ENCODE measurements around the gene DDX41. TPM values are rescaled to one million over a fixed set of nuclear protein-coding genes. Genes with fewer than 3 reads are reported as not detected.

The DDX41 gene
- total and polyA plus RNA-seq, 2 of the 13 experiments (the other 11 are each of a cell fraction or from before 2014, with no cell fraction given) = 62.8 to 105 TPM

DNA sequence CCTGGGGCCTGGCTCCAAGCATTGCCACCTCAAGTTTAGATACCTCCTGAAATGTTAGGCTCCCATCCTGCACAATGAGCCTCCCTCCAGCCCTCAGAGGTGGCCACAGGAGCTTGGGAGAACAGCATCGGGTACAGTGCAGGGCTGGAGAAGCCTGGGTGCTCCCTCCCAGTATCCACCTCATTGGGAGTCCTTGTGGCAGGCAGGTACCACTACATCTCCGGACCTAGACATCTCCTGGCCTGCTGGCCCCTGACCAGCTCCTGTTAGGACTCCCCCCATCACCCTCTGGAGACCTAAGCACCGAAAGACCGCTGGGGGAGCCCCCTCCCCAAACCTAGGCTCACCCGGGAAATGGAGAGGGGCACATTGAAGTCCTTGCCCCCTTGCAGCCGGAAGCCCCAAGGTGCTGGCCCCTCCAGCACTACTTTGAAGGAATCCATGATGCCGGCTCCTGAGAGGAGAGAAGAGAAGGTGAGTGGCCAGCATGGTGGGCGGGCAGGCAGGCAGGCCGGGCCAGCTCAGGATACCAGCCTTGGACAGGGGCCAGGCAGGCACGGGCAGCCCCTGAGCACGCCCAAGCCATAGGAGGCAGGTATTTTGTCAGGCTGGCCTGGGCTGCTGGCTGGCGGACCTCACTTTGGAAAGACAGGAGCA is 20.6 kb downstream of the DDX41 start (continued):
- TF ChIP-seq, protein P1, sequence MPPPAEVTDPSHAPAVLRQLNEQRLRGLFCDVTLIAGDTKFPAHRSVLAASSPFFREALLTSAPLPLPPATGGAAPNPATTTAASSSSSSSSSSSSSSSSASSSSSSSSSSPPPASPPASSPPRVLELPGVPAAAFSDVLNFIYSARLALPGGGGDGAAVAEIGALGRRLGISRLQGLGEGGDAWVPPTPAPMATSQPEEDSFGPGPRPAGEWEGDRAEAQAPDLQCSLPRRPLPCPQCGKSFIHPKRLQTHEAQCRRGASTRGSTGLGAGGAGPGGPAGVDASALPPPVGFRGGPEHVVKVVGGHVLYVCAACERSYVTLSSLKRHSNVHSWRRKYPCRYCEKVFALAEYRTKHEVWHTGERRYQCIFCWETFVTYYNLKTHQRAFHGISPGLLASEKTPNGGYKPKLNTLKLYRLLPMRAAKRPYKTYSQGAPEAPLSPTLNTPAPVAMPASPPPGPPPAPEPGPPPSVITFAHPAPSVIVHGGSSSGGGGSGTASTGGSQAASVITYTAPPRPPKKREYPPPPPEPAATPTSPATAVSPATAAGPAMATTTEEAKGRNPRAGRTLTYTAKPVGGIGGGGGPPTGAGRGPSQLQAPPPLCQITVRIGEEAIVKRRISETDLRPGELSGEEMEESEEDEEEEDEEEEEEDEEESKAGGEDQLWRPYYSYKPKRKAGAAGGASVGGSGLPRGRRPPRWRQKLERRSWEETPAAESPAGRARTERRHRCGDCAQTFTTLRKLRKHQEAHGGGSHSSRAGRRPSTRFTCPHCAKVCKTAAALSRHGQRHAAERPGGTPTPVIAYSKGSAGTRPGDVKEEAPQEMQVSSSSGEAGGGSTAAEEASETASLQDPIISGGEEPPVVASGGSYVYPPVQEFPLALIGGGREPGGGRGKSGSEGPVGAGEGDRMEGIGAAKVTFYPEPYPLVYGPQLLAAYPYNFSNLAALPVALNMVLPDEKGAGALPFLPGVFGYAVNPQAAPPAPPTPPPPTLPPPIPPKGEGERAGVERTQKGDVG (CRISPR knock-in tag; IDR thresholded peaks at IDR 0.05; ENCODE audit: borderline replicate concordance) = 0 out of 2 replicates have a peak, but pooled peaks have one; percentile 20
- TF ChIP-seq ZNF143 (CRISPR knock-in tag; IDR thresholded peaks at IDR 0.05) (no peak), ZNF75D (CRISPR knock-in tag; IDR thresholded peaks at IDR 0.05; ENCODE audit: borderline replicate concordance) (no peak), MED8 (CRISPR knock-in tag; IDR thresholded peaks at IDR 0.05; ENCODE audit: insufficient replicate concordance) (no peak), NCOA1 (CRISPR knock-in tag; IDR thresholded peaks at IDR 0.05) (no peak), CHD4 (IDR thresholded peaks at IDR 0.05; ENCODE audit: borderline replicate concordance, low read length) (0 out of 2 replicates have a peak, but pooled peaks have one; percentile 18), ZNF451 (CRISPR knock-in tag; IDR thresholded peaks at IDR 0.05) (peak; percentile 31; the same call in 1 of the 2 replicates), ZNF557 (CRISPR knock-in tag; IDR thresholded peaks at IDR 0.05) (no peak), NFIB (CRISPR knock-in tag; IDR thresholded peaks at IDR 0.05; ENCODE audit: borderline replicate concordance) (no peak), ADNP (CRISPR knock-in tag; IDR thresholded peaks at IDR 0.05) (no peak), ZNF768 (CRISPR knock-in tag; IDR thresholded peaks at IDR 0.05) (0 out of 2 replicates have a peak, but pooled peaks have one; percentile 14), RAD21 (CRISPR knock-in tag; IDR thresholded peaks at IDR 0.05) (0 out of 2 replicates have a peak, but pooled peaks have one; percentile 6), ZKSCAN1 (IDR thresholded peaks at IDR 0.05; ENCODE audit: low read length) (no peak), SRSF1 (optimal IDR thresholded peaks at IDR 0.05; ENCODE audit: low read depth, low read length) (no peak), HOXA3 (CRISPR knock-in tag; IDR thresholded peaks at IDR 0.05) (peak; percentile 38; the same call in 1 of the 2 replicates), ZNF883 (CRISPR knock-in tag; IDR thresholded peaks at IDR 0.05; ENCODE audit: not compliant biosample characterization) (peak; percentile 12), HNRNPL (IDR thresholded peaks at IDR 0.05; ENCODE audit: low read depth, low read length) (0 out of 2 replicates have a peak, but pooled peaks have one; percentile 21), KLF16 (CRISPR knock-in tag; IDR thresholded peaks at IDR 0.05) (no peak), ZNF704 (CRISPR knock-in tag; IDR thresholded peaks at IDR 0.05; ENCODE audit: borderline replicate concordance) (0 out of 2 replicates have a peak, but pooled peaks have one; percentile 13), FOXK2 (IDR thresholded peaks at IDR 0.05) (no peak), SP1 (IDR thresholded peaks at IDR 0.05) (no peak), SP1 (CRISPR knock-in tag; IDR thresholded peaks at IDR 0.05) (no peak), ZNF563 (CRISPR knock-in tag; IDR thresholded peaks at IDR 0.05) (no peak)
- TF ChIP-seq, protein P2, sequence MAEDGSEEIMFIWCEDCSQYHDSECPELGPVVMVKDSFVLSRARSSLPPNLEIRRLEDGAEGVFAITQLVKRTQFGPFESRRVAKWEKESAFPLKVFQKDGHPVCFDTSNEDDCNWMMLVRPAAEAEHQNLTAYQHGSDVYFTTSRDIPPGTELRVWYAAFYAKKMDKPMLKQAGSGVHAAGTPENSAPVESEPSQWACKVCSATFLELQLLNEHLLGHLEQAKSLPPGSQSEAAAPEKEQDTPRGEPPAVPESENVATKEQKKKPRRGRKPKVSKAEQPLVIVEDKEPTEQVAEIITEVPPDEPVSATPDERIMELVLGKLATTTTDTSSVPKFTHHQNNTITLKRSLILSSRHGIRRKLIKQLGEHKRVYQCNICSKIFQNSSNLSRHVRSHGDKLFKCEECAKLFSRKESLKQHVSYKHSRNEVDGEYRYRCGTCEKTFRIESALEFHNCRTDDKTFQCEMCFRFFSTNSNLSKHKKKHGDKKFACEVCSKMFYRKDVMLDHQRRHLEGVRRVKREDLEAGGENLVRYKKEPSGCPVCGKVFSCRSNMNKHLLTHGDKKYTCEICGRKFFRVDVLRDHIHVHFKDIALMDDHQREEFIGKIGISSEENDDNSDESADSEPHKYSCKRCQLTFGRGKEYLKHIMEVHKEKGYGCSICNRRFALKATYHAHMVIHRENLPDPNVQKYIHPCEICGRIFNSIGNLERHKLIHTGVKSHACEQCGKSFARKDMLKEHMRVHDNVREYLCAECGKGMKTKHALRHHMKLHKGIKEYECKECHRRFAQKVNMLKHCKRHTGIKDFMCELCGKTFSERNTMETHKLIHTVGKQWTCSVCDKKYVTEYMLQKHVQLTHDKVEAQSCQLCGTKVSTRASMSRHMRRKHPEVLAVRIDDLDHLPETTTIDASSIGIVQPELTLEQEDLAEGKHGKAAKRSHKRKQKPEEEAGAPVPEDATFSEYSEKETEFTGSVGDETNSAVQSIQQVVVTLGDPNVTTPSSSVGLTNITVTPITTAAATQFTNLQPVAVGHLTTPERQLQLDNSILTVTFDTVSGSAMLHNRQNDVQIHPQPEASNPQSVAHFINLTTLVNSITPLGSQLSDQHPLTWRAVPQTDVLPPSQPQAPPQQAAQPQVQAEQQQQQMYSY (CRISPR knock-in tag; IDR thresholded peaks at IDR 0.05) = no peak

All from HepG2 (cell line).